OCI-LY7 (cell line): ENCODE data around the gene RTN4RL2.

Source experiments
- CTCF ChIP-seq: fragments of 200-600 bp; sonication (generic); conservative IDR thresholded peaks from 2 replicates; pipeline ENCODE4 v1.5.1; 2014; ENCODE audit warnings: mild to moderate bottlenecking, antibody characterized with exemption, low read length, moderate library complexity, mixed read lengths
- EZH2phosphoT487 ChIP-seq: fragments of 200-600 bp; sonication (generic); IDR thresholded peaks from 2 replicates; pipeline ENCODE4 v1.6.1; 2018; ENCODE audit warnings: low read depth, borderline replicate concordance, mild to moderate bottlenecking, mixed run types, antibody characterized with exemption, low read length, moderate library complexity, mixed read lengths

DNA sequence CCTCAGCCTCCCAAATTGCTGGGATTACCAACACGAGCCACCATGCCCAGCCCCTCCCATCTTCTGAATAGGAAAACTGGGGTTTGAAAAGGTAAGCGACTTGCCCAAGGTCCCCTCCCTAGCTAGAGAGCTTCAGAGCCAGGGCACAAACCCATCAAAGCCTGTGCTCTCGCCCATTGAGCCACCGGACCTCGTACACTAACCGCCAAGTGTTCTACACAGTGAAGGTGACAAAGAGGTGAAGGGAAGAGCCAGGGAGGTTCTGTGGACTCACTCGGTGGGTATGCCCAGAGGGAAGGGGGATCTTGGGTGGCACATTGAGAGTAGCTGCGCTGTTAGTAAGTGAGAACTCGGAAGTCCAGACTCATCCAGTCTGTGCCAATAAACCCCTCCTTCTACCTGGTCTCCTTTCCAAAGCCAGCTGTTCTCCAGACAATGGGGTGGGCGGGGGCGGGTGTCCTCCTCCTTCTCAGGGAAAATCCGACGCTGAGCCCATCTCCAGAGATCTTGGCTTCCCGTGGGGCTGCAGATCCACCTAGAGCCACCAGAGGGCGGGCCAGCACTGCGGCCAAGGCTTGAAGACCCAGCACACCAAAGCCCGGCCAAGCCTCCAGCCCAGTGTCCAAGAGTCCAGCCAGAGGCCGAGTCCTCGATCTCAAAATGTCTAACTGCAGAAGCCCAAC lies 3.2 kb upstream of the RTN4RL2 start:
- TF ChIP-seq CTCF (peak; percentile 92), EZH2phosphoT487 (no peak)
